K562 (cell line): ENCODE measurements around the gene DUOXA2. TPM values are rescaled to one million over a fixed set of nuclear protein-coding genes. Genes with fewer than 3 reads are reported as not detected.

Experiments used
- ATAC-seq: fragments of 200-7000 bp; cut with Tn5 transposase; 3 replicates; pipeline ENCODE4 v1.9.1; 2020; ENCODE audit warnings: moderate library complexity
- BruUV-seq: library from RNA; stranded (reverse); fragments of 400-500 nt; replicated peaks from 2 replicates; lab custom pipeline; 2021; lab: Mats Ljungman, UMichigan
- CTCF ChIA-PET: fragments of 300-600 bp; formaldehyde crosslinking; extraction: SDS; loops from one replicate; lab custom pipeline; 2021; ENCODE audit warnings: low intra/inter-chr PET ratio; lab: Yijun Ruan, JAX
- POLR2A ChIA-PET: fragments of 300-600, 350-650 bp; sonication (Branson Sonifier 250); formaldehyde crosslinking; extraction: SDS; loops from one replicate; lab custom pipeline; 2021; ENCODE audit warnings: antibody characterized with exemption, inconsistent platforms; lab: Yijun Ruan, JAX
- DNase-seq, 4 experiments: peaks; one replicate each; pipeline versions ENCODE4 v3.0.0 to v3.0.0-alpha.2; 2011 to 2018; ENCODE audit warnings: low spot score in 3 of 4, mixed read lengths in 3 of 4; ENCODE audit errors: extremely low read depth in 1 of 4
- FAIRE-seq: peaks from 2 replicates; lab custom pipeline; 2011; peaks lifted over from hg19 to GRCh38; lab: Jason Lieb, UNC
- H2AFZ ChIP-seq: 2 replicates; pipeline ENCODE4 v1.6.0; 2011; ENCODE audit warnings: low read depth, low read length, control low read depth, inconsistent platforms
- H3K27ac ChIP-seq: fragments of 200-600 bp; 3 replicates; pipeline ENCODE4 v1.8.0; 2011; ENCODE audit warnings: low read depth, mild to moderate bottlenecking, control low read depth, inconsistent platforms, low read length, moderate library complexity, mixed read lengths; ENCODE audit errors: extremely low read depth
- H3K27me3 ChIP-seq, 2 experiments: fragments of 300-600 bp in 1 of 2; 2 replicates in 1 of 2; 3 replicates in 1 of 2; pipeline versions ENCODE4 v1.6.0 to v1.8.0; 2011; ENCODE audit warnings: inconsistent platforms in 2 of 2, low read length in 2 of 2, mild to moderate bottlenecking in 1 of 2, mixed read lengths in 1 of 2, moderate library complexity in 1 of 2; ENCODE audit not compliant: control insufficient read depth in 2 of 2, insufficient read depth in 2 of 2
- H3K36me3 ChIP-seq: fragments of 300-600 bp; 3 replicates; pipeline ENCODE4 v1.8.0; 2011; ENCODE audit warnings: mild to moderate bottlenecking, low read length, inconsistent platforms; ENCODE audit not compliant: control insufficient read depth, insufficient read depth
- H3K4me1 ChIP-seq, 2 experiments: fragments of 200-600 bp in 1 of 2; replicated peaks in 1 of 2; 2 replicates in 1 of 2; 3 replicates in 1 of 2; pipeline versions ENCODE4 v1.5.1 to v1.8.0; 2011; ENCODE audit warnings: inconsistent platforms in 2 of 2, low read length in 2 of 2, mild to moderate bottlenecking in 1 of 2, mixed read lengths in 1 of 2, moderate library complexity in 1 of 2; ENCODE audit not compliant: control insufficient read depth in 2 of 2, insufficient read depth in 2 of 2
- H3K4me2 ChIP-seq: 2 replicates; pipeline ENCODE4 v1.6.1; 2011; ENCODE audit warnings: low read length, control low read depth, inconsistent platforms, mixed read lengths; ENCODE audit not compliant: insufficient read depth
- H3K4me3 ChIP-seq: fragments of 200-600 bp; sonication (generic), shearing (Covaris generic); 2 replicates; pipeline ENCODE4 v1.5.1; 2016; ENCODE audit warnings: control low read depth, inconsistent platforms
- H3K79me2 ChIP-seq: fragments of 200-600 bp; 3 replicates; pipeline ENCODE4 v1.8.0; 2011; ENCODE audit warnings: low read length, inconsistent platforms; ENCODE audit not compliant: control insufficient read depth, insufficient read depth
- H3K9ac ChIP-seq, 2 experiments: 2 replicates each; pipeline versions ENCODE4 v1.6.0 to v1.6.1; 2011; ENCODE audit warnings: low read depth in 2 of 2, low read length in 2 of 2, control low read depth in 1 of 2, inconsistent platforms in 1 of 2, mild to moderate bottlenecking in 1 of 2, mixed read lengths in 1 of 2; ENCODE audit not compliant: insufficient read depth in 1 of 2
- H3K9me1 ChIP-seq: one replicate; pipeline ENCODE4 v1.6.0; 2011; ENCODE audit warnings: inconsistent platforms, mild to moderate bottlenecking, low read length, moderate library complexity; ENCODE audit not compliant: control insufficient read depth, insufficient read depth
- H3K9me3 ChIP-seq: replicated peaks from 2 replicates; pipeline ENCODE4 v1.5.1; 2011; ENCODE audit warnings: low read depth, low read length, inconsistent platforms; ENCODE audit not compliant: control insufficient read depth, insufficient read depth
- H4K20me1 ChIP-seq: replicated peaks from 2 replicates; pipeline ENCODE4 v1.6.1; 2011; ENCODE audit warnings: low read length, inconsistent platforms, mixed read lengths; ENCODE audit not compliant: control insufficient read depth, insufficient read depth
- CUX1 ChIP-seq: fragments of 200-800 bp; sonication (Bioruptor generic); IDR thresholded peaks from 2 replicates; pipeline ENCODE4 v1.6.1; 2016; ENCODE audit warnings: missing genetic modification characterization, missing compliant biosample characterization
- GABPB1 ChIP-seq: sonication (generic); formaldehyde crosslinking; IDR thresholded peaks from 2 replicates; pipeline ENCODE4 v1.8.0; 2022; ENCODE audit warnings: mild to moderate bottlenecking, missing genetic modification reagents
- GTF2A2 ChIP-seq: IDR thresholded peaks from 2 replicates; pipeline ENCODE4 v1.6.1; 2016; ENCODE audit warnings: mild to moderate bottlenecking, missing genetic modification characterization, missing compliant biosample characterization
- MAFK ChIP-seq: IDR thresholded peaks from 2 replicates; pipeline ENCODE4 v1.6.1; 2011; ENCODE audit warnings: low read length, improper control_type of control experiment
- MTA2 ChIP-seq: fragments of 450-650 bp; IDR thresholded peaks from 2 replicates; pipeline ENCODE4 v1.6.1; 2016; ENCODE audit warnings: low read depth
- PBX2 ChIP-seq, 2 experiments: IDR thresholded peaks in 1 of 2; conservative IDR thresholded peaks in 1 of 2; 2 replicates each; pipeline ENCODE4 v1.6.1; 2016; ENCODE audit warnings: low read depth in 2 of 2, mild to moderate bottlenecking in 1 of 2, missing compliant biosample characterization in 1 of 2, missing genetic modification characterization in 1 of 2, moderate library complexity in 1 of 2
- PRPF4 ChIP-seq: fragments of 200-400 bp; formaldehyde crosslinking; IDR thresholded peaks from one replicate; pipeline ENCODE4 v1.6.1; 2017; ENCODE audit warnings: low read length, low read depth, mild to moderate bottlenecking; ENCODE audit not compliant: insufficient read depth, poor library complexity, severe bottlenecking
- SMARCA5 ChIP-seq: fragments of 450-650 bp; IDR thresholded peaks from 2 replicates; pipeline ENCODE4 v1.6.1; 2016
- TFE3 ChIP-seq: fragments of 450-650 bp; formaldehyde crosslinking; IDR thresholded peaks from 2 replicates; pipeline ENCODE4 v1.4.0; 2020; ENCODE audit warnings: mild to moderate bottlenecking, mixed read lengths
- U2AF1 ChIP-seq: fragments of 200-400 bp; formaldehyde crosslinking; optimal IDR thresholded peaks from 2 replicates; pipeline ENCODE3; 2017; ENCODE audit warnings: mild to moderate bottlenecking, low read depth, low read length, moderate library complexity
- ZFX ChIP-seq: sonication (generic); formaldehyde crosslinking; IDR thresholded peaks from 2 replicates; pipeline ENCODE4 v1.8.0; 2022; ENCODE audit warnings: mild to moderate bottlenecking, missing genetic modification reagents, moderate library complexity
- ZNF668 ChIP-seq: fragments of 250-450 bp; sonication (Bioruptor Pico); IDR thresholded peaks from 2 replicates; pipeline ENCODE4 v1.8.0; 2022; ENCODE audit warnings: mild to moderate bottlenecking, inconsistent platforms
- ZNF830 ChIP-seq: fragments of 250-450 bp; sonication (Bioruptor Pico); IDR thresholded peaks from 2 replicates; pipeline ENCODE4 v1.5.0; 2021; ENCODE audit warnings: mild to moderate bottlenecking
- WGBS: fragments of 100-300 bp; shearing (Covaris generic); methylation state at CpG from one replicate; pipeline ENCODE4 v1.1.6; 2016; ENCODE audit warnings: low coverage, mixed read lengths; ENCODE audit not compliant: insufficient coverage; ENCODE audit errors: missing lambda C conversion rate; 5-methylcytosine and 5-hydroxymethylcytosine counted together
- in situ Hi-C: fragments of 300-500 bp; cut with MboI; formaldehyde crosslinking; loops from 4 replicates; pipeline ENCODE4 v1.15.0; 2018; ENCODE audit warnings: inconsistent platforms, mixed read lengths
- intact Hi-C: fragments of 100-400 bp; cut with micrococcal nuclease; formaldehyde crosslinking; loops from 2 replicates; pipeline ENCODE4 v1.14.2; 2022
- polyA plus RNA-seq, 8 experiments: library from polyadenylated mRNA; depleted of rRNA in 4 of 8; stranded (reverse) in 5 of 8; unstranded in 3 of 8; fragments of >200 nt; fragmentation: Nextera tagmentation in 2 of 8; fragmentation: Illumina TruSeq in 1 of 8; extraction: Ambion mirVana in 2 of 8; extraction: Trizol in 1 of 8; gene quantifications; 2 replicates each; pipeline versions ENCODE4 v1.2.1 to v1.2.3, GENCODE V29; 2011 to 2014; ENCODE audit warnings: inconsistent platforms in 1 of 8, missing spikeins in 1 of 8
- total RNA-seq, 7 experiments: library from RNA; depleted of rRNA in 6 of 7; stranded (reverse); fragments of >200 nt in 6 of 7; fragmentation: Illumina TruSeq in 2 of 7; extraction: Trizol in 2 of 7; gene quantifications; 2 replicates each; pipeline versions ENCODE4 v1.2.1 to v1.2.3, GENCODE V29; 2011 to 2021; ENCODE audit warnings: low replicate concordance in 1 of 7

The DUOXA2 gene
- total and polyA plus RNA-seq, 9 of the 15 experiments (the other 6 are each of a cell fraction or from before 2014, with no cell fraction given) = not detected

GRCh38 chr15:45126535-45127158 lies 12.5 kb downstream of the DUOXA2 start:
- CTCF ChIA-PET = interaction anchor here (0.5 to 1.1 kb wide), 3 partner anchors 330 to 396 kb away, joined by 3 to 7 read pairs (median 3); partner anchors contain the start of gene SLC30A4
- no peak overlapping the region for H3K9ac ChIP-seq
- BruUV-seq = no TSS peak
- intact Hi-C loops = no loop called here
- H3K4me1 ChIP-seq = peaks cover 0 to 14% of the 10 kb centered on the region in 2 experiments; a peak in 2 of 5 replicates
- DNase-seq = peak; percentile 39 to 68 (median 56)
- in situ Hi-C loops = no loop called here
- no peaks in the 10 kb centered on the region for H3K79me2 ChIP-seq
- no peaks in the 10 kb centered on the region for H3K36me3 ChIP-seq
- POLR2A ChIA-PET = no interaction called here
- no peaks in the 10 kb centered on the region for H4K20me1 ChIP-seq
- 0% methylated on average over 2 of the region's 2 CpGs for WGBS
- no peak overlapping the region for H3K4me3 ChIP-seq
- no peak overlapping the region for H3K4me2 ChIP-seq
- H3K9me3 ChIP-seq = no peaks in the 10 kb centered on the region
- no peak overlapping the region for H3K27ac ChIP-seq
- H3K27me3 ChIP-seq = peaks cover 23 to 45% of the 10 kb centered on the region in 2 experiments
- ATAC-seq = peak; percentile 76
- FAIRE-seq = peak; percentile 64
- no peak overlapping the region for H2AFZ ChIP-seq
- H3K9me1 ChIP-seq = no peaks in the 10 kb centered on the region
- TF ChIP-seq TFE3 = no peak
- TF ChIP-seq PBX2 (CRISPR knock-in tag; IDR thresholded peaks at IDR 0.05; ENCODE audit: low read depth) = no peak
- no peak for TF ChIP-seq PBX2 (tag; conservative IDR thresholded peaks at IDR 0.05; ENCODE audit: low read depth)
- TF ChIP-seq CUX1 (CRISPR knock-in tag) = no peak
- TF ChIP-seq GTF2A2 = no peak
- no peak for TF ChIP-seq GABPB1 (CRISPR knock-in tag)
- no peak for TF ChIP-seq ZNF668
- no peak for TF ChIP-seq U2AF1
- TF ChIP-seq ZFX (CRISPR knock-in tag) = no peak
- no peak for TF ChIP-seq MTA2
- no peak for TF ChIP-seq SMARCA5
- TF ChIP-seq ZNF830 (CRISPR knock-in tag) = no peak
- TF ChIP-seq PRPF4 = no peak
- no peak for TF ChIP-seq MAFK
